Eye (tissue), 1 donor: Measurements from ENCODE around the gene ACTL10.
"Not testable (repeated sequence)": the region's sequence is repeated elsewhere in the genome, so short reads cannot be mapped to it uniquely, and the experiment has no call there.

Source experiments
- DNase-seq: peaks from one replicate; pipeline ENCODE4 v3.0.0-alpha.2; 2015

ACTL10 gene

DNA sequence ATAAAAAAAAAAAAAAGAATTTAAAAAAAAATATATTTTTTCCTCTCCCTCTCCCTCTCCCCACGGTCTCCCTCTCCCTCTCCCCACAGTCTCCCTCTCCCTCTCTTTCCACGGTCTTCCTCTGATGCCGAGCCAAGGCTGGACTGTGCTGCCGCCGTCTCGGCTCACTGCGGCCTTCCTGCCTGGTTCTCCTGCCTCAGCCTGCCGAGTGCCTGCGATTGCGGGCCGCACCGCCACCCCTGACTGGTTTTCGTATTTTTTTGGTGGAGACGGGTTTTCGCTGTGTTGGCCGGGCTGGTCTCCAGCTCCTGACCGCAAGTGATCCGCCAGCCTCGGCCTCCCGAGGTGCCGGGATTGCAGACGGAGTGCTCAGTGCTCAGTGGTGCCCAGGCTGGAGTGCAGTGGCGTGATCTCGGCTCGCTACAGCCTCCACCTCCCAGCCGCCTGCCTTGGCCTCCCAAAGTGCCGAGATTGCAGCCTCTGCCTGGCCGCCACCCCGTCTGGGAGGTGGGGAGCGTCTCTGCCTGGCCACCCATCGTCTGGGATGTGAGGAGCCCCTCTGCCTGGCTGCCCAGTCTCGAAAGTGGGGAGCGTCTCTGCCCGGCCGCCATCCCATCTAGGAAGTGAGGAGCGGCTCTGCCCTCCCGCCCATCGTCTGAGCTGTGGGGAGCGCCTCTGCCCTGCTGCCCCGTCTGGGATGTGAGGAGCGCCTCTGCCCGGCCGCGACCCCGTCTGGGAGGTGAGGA lies 34.1 kb downstream of the ACTL10 start:
- not testable (repeated sequence) for DNase-seq

GRCh38 chr20:33701629-33702450 lies 35.1 kb downstream of the ACTL10 start:
- no peak for DNase-seq

DNA sequence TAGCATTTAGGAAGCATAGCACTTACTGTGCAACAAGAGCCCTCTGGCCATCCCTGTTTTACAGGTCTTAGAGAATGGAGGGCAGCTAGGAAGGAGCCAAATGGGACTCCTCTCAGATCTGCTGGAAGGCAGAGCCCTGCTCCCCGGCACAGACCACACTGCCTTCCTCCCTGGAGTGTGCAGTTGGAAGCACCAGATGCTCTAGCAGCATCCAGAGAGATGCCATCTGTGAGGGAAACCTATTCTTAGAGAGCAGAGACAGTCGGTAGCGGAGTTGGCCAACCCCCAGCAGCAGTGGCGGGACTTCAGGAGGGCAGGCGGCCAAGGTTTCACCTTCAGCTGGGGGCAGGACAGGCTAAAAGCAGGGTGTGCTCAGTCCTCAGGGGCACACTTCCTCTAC lies 36.1 kb downstream of the ACTL10 start:
- peak; percentile 47 for DNase-seq

- no peak for DNase-seq
Observed at GRCh38 chr20:33703498-33704137, 36.9 kb downstream of the ACTL10 start.

GRCh38 chr20:33704197-33704924 lies 37.6 kb downstream of the ACTL10 start:
- DNase-seq, result no peak

GRCh38 chr20:33707668-33708067 lies 40.9 kb downstream of the ACTL10 start:
- no peak for DNase-seq

GRCh38 chr20:33709398-33709797 lies 42.7 kb downstream of the ACTL10 start:
- no peak for DNase-seq

- DNase-seq, result no peak
Observed at GRCh38 chr20:33709905-33710541, 43.3 kb downstream of the ACTL10 start.

- DNase-seq, result no peak
Observed at GRCh38 chr20:33710681-33711445, 44.1 kb downstream of the ACTL10 start.

DNA sequence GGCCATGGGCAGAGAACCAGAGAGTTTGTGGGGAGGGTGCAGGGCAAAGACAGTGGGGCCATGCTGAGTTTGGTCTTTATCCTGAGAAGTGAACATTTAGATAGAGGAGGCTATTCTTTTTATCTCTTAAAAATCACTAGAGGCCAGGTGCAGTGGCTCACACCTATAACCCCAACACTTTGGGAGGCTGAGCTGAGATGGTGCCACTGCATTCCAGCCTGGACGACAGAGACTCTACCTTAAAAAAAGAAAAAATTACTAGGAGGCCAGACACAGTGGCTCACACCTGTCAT lies 44.6 kb downstream of the ACTL10 start:
- no peak for DNase-seq

GRCh38 chr20:33713865-33714367 lies 47.2 kb downstream of the ACTL10 start:
- no peak for DNase-seq

DNA sequence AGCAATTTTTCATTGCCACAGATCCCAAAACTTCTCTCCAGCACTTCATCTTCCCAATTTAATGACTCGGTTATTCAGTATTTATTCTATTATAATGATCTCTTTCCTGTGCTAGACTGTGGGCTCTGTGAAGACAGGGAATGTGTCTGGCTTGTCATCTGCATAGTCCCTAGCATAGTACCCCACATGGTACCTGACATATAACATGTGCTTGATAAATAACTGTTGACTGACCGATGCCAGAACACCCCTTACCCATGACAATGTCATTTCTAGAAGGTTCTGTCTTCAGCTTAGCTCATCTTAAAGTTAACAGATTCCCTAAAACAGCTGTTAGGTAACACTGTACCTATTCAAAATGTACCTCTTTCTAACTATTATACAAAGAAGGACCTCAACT lies 49.8 kb downstream of the ACTL10 start:
- no peak for DNase-seq
